IMR-90 (cell line): ENCODE data around the gene HPSE2. TPM values are rescaled to one million over a fixed set of nuclear protein-coding genes. Genes with fewer than 3 reads are reported as not detected.
A peak's percentile ranks its signal among the peaks of the same experiment; 100 is the strongest.

Experiments used
- ATAC-seq: fragments of 200-7000 bp; cut with Tn5 transposase; 2 replicates; pipeline ENCODE4 v1.9.1; 2020; ENCODE audit warnings: low read depth, mild to moderate bottlenecking, moderate library complexity
- BruUV-seq: library from RNA; stranded (reverse); fragments of 400-500 nt; replicated peaks from 2 replicates; lab custom pipeline; 2021; lab: Mats Ljungman, UMichigan
- CTCF ChIA-PET: fragments of 300-600 bp; formaldehyde crosslinking; extraction: SDS; loops from one replicate; lab custom pipeline; 2021; ENCODE audit warnings: antibody characterized with exemption; lab: Yijun Ruan, JAX
- POLR2A ChIA-PET: fragments of 300-600 bp; sonication (Branson Sonifier 250); formaldehyde crosslinking; loops from one replicate; lab custom pipeline; 2022; ENCODE audit warnings: antibody characterized with exemption; ENCODE audit not compliant: unreplicated experiment; lab: Charles Lee
- DNase-seq: peaks from one replicate; pipeline ENCODE4 v3.0.0; 2013
- H2AFZ ChIP-seq: replicated peaks from 2 replicates; pipeline ENCODE3; 2013; ENCODE audit warnings: low read length, mild to moderate bottlenecking; ENCODE audit not compliant: poor library complexity
- H2AK5ac ChIP-seq: 2 replicates; pipeline ENCODE4 v1.6.1; 2013; ENCODE audit warnings: low read depth, low read length, inconsistent platforms
- H2AK9ac ChIP-seq: replicated peaks from 2 replicates; pipeline ENCODE3; 2013; ENCODE audit warnings: mild to moderate bottlenecking, low read depth, low read length, moderate library complexity; ENCODE audit not compliant: poor library complexity
- H2BK120ac ChIP-seq: 2 replicates; pipeline ENCODE4 v1.6.1; 2013; ENCODE audit warnings: low read depth, low read length, inconsistent platforms
- H2BK15ac ChIP-seq: 3 replicates; pipeline ENCODE4 v1.6.1; 2013; ENCODE audit warnings: low read depth, low read length, inconsistent platforms
- H2BK20ac ChIP-seq: 2 replicates; pipeline ENCODE4 v1.6.1; 2013; ENCODE audit warnings: low read depth, mild to moderate bottlenecking, inconsistent platforms, low read length, moderate library complexity
- H2BK5ac ChIP-seq: 2 replicates; pipeline ENCODE4 v1.6.1; 2013; ENCODE audit warnings: mild to moderate bottlenecking, low read depth, low read length, inconsistent platforms; ENCODE audit not compliant: poor library complexity, severe bottlenecking
- H3K14ac ChIP-seq: replicated peaks from 2 replicates; pipeline ENCODE4 v1.6.1; 2013; ENCODE audit warnings: low read depth, low read length, inconsistent platforms
- H3K18ac ChIP-seq: 2 replicates; pipeline ENCODE4 v1.6.1; 2013; ENCODE audit warnings: low read depth, low read length, control low read depth
- H3K23ac ChIP-seq: 2 replicates; pipeline ENCODE4 v1.6.1; 2013; ENCODE audit warnings: low read depth, low read length, inconsistent platforms
- H3K27ac ChIP-seq: 2 replicates; pipeline ENCODE4 v1.5.1; 2013; ENCODE audit warnings: mild to moderate bottlenecking, control low read depth, low read length; ENCODE audit not compliant: insufficient read depth
- H3K27me3 ChIP-seq: 2 replicates; pipeline ENCODE4 v1.6.1; 2013; ENCODE audit warnings: low read length; ENCODE audit not compliant: control insufficient read depth, insufficient read depth
- H3K36me3 ChIP-seq: 2 replicates; pipeline ENCODE4 v1.6.1; 2013; ENCODE audit warnings: low read length, mixed read lengths; ENCODE audit not compliant: control insufficient read depth, insufficient read depth
- H3K4ac ChIP-seq: 2 replicates; pipeline ENCODE4 v1.6.1; 2013; ENCODE audit warnings: low read depth, low read length, inconsistent platforms
- H3K4me1 ChIP-seq: 2 replicates; pipeline ENCODE4 v1.6.1; 2013; ENCODE audit warnings: low read length, mixed read lengths; ENCODE audit not compliant: control insufficient read depth, insufficient read depth
- H3K4me2 ChIP-seq: 2 replicates; pipeline ENCODE4 v1.6.1; 2013; ENCODE audit warnings: low read depth, mild to moderate bottlenecking, control low read depth, low read length, moderate library complexity
- H3K4me3 ChIP-seq: 2 replicates; pipeline ENCODE4 v1.5.1; 2013; ENCODE audit warnings: low read depth, mild to moderate bottlenecking, control low read depth, low read length, moderate library complexity; ENCODE audit not compliant: insufficient read depth
- H3K56ac ChIP-seq: 2 replicates; pipeline ENCODE4 v1.6.1; 2013; ENCODE audit warnings: low read length, inconsistent platforms; ENCODE audit not compliant: insufficient read depth; ENCODE audit errors: extremely low read depth
- H3K79me1 ChIP-seq, 2 experiments: 2 replicates each; pipeline ENCODE4 v1.6.1; 2013; ENCODE audit warnings: low read length in 2 of 2, inconsistent platforms in 1 of 2, low read depth in 1 of 2
- H3K9ac ChIP-seq: 2 replicates; pipeline ENCODE4 v1.6.1; 2013; ENCODE audit warnings: low read depth, low read length, control low read depth
- H3K9me1 ChIP-seq: 2 replicates; pipeline ENCODE4 v1.6.1; 2013; ENCODE audit warnings: low read length, inconsistent platforms; ENCODE audit not compliant: insufficient read depth
- H3K9me3 ChIP-seq: 2 replicates; pipeline ENCODE4 v1.6.1; 2013; ENCODE audit warnings: low read length; ENCODE audit not compliant: control insufficient read depth, insufficient read depth
- H4K20me1 ChIP-seq: 2 replicates; pipeline ENCODE4 v1.6.1; 2013; ENCODE audit warnings: low read length, inconsistent platforms; ENCODE audit not compliant: insufficient read depth
- H4K5ac ChIP-seq: 2 replicates; pipeline ENCODE4 v1.6.1; 2013; ENCODE audit warnings: mild to moderate bottlenecking, low read depth, low read length, control low read depth
- H4K8ac ChIP-seq, 2 experiments: 2 replicates each; pipeline ENCODE4 v1.6.1; 2013; ENCODE audit warnings: low read depth in 2 of 2, low read length in 2 of 2, control low read depth in 1 of 2, inconsistent platforms in 1 of 2
- H4K91ac ChIP-seq: 2 replicates; pipeline ENCODE4 v1.6.1; 2013; ENCODE audit warnings: low read depth, low read length, inconsistent platforms; ENCODE audit not compliant: insufficient read depth
- BHLHE40 ChIP-seq: fragments of 150-350 bp; IDR thresholded peaks from 2 replicates; pipeline ENCODE4 v1.6.1; 2016; ENCODE audit warnings: mild to moderate bottlenecking, low read depth, low read length
- CEBPB ChIP-seq: IDR thresholded peaks from 2 replicates; pipeline ENCODE4 v1.6.1; 2012; ENCODE audit warnings: low read depth, low read length, improper control_type of control experiment
- CHD1 ChIP-seq: IDR thresholded peaks from 2 replicates; pipeline ENCODE4 v1.6.1; 2012; ENCODE audit warnings: low read depth, low read length, improper control_type of control experiment
- CTCF ChIP-seq: conservative IDR thresholded peaks from 2 replicates; pipeline ENCODE4 v1.5.1; 2012; ENCODE audit warnings: mild to moderate bottlenecking, low read depth, low read length, improper control_type of control experiment
- FOS ChIP-seq: fragments of 150-350 bp; IDR thresholded peaks from 2 replicates; pipeline ENCODE4 v1.6.1; 2016; ENCODE audit warnings: low read depth, low read length
- MAFK ChIP-seq: IDR thresholded peaks from 2 replicates; pipeline ENCODE4 v1.6.1; 2012; ENCODE audit warnings: low read depth, low read length, improper control_type of control experiment
- MAZ ChIP-seq: IDR thresholded peaks from 2 replicates; pipeline ENCODE4 v1.6.1; 2012; ENCODE audit warnings: low read depth, mild to moderate bottlenecking, low read length, improper control_type of control experiment, moderate library complexity, borderline replicate concordance
- MXI1 ChIP-seq: IDR thresholded peaks from 2 replicates; pipeline ENCODE4 v1.6.1; 2012; ENCODE audit warnings: low read depth, mild to moderate bottlenecking, low read length, moderate library complexity, borderline replicate concordance
- NFE2L2 ChIP-seq: fragments of 150-350 bp; IDR thresholded peaks from 2 replicates; pipeline ENCODE4 v1.6.1; 2016; ENCODE audit warnings: low read depth, mild to moderate bottlenecking, low read length
- POLR2A ChIP-seq: IDR thresholded peaks from 2 replicates; pipeline ENCODE4 v1.6.1; 2012; ENCODE audit warnings: mild to moderate bottlenecking, low read depth, low read length
- RAD21 ChIP-seq: IDR thresholded peaks from 2 replicates; pipeline ENCODE4 v1.6.1; 2012; ENCODE audit warnings: low read length, improper control_type of control experiment
- RFX5 ChIP-seq: IDR thresholded peaks from 2 replicates; pipeline ENCODE4 v1.8.0; 2012; ENCODE audit warnings: low read depth, mild to moderate bottlenecking, low read length, moderate library complexity
- SMC3 ChIP-seq: fragments of 150-350 bp; IDR thresholded peaks from 2 replicates; pipeline ENCODE4 v1.6.1; 2016; ENCODE audit warnings: low read depth, mild to moderate bottlenecking, antibody characterized with exemption, low read length, moderate library complexity
- WGBS, 2 experiments: methylation state at CpG; one replicate each; pipeline versions ENCODE4 v1.1.5 to v1.1.7; 2013; ENCODE audit warnings: missing lambda C conversion rate in 2 of 2; ENCODE audit not compliant: insufficient read length in 1 of 2; ENCODE audit errors: extremely low coverage in 2 of 2; 5-methylcytosine and 5-hydroxymethylcytosine counted together
- dilution Hi-C: fragments of 300-500 bp; cut with HindIII; formaldehyde crosslinking; loops from one replicate; pipeline ENCODE4 v1.14.3; 2018; ENCODE audit warnings: low sequenced_read_pairs; ENCODE audit not compliant: unreplicated experiment
- in situ Hi-C: fragments of 300-500 bp; cut with MboI; formaldehyde crosslinking; loops from 3 replicates; pipeline ENCODE4 v1.14.3; 2019; ENCODE audit warnings: low sequenced_read_pairs, inconsistent platforms, mixed read lengths
- intact Hi-C: fragments of 100-400 bp; cut with micrococcal nuclease; formaldehyde crosslinking; loops from 2 replicates; pipeline ENCODE4 v1.10.0; 2022
- polyA plus RNA-seq, 3 experiments: library from polyadenylated mRNA; depleted of rRNA; stranded (reverse); fragments of >200 nt; gene quantifications; 2 replicates each; pipeline ENCODE4 v1.2.3, GENCODE V29; 2012; ENCODE audit warnings: low replicate concordance in 1 of 3
- total RNA-seq: library from RNA; depleted of rRNA; stranded (reverse); fragments of >200 nt; gene quantifications from 2 replicates; pipeline ENCODE4 v1.2.3, GENCODE V29; 2012
- TF ChIP-seq, protein P1 (sequence below): fragments of 150-350 bp; IDR thresholded peaks from 2 replicates; pipeline ENCODE4 v1.6.1; 2016; ENCODE audit warnings: low read depth, mild to moderate bottlenecking, low read length, moderate library complexity, borderline replicate concordance
- TF ChIP-seq, protein P2 (sequence below): fragments of 150-350 bp; IDR thresholded peaks from 2 replicates; pipeline ENCODE4 v1.6.1; 2017; ENCODE audit warnings: mild to moderate bottlenecking, antibody characterized with exemption, low read length, low read depth

Gene HPSE2
- total and polyA plus RNA-seq, 2 of the 4 experiments (the other 2 are of a cell fraction), result not detected

DNA sequence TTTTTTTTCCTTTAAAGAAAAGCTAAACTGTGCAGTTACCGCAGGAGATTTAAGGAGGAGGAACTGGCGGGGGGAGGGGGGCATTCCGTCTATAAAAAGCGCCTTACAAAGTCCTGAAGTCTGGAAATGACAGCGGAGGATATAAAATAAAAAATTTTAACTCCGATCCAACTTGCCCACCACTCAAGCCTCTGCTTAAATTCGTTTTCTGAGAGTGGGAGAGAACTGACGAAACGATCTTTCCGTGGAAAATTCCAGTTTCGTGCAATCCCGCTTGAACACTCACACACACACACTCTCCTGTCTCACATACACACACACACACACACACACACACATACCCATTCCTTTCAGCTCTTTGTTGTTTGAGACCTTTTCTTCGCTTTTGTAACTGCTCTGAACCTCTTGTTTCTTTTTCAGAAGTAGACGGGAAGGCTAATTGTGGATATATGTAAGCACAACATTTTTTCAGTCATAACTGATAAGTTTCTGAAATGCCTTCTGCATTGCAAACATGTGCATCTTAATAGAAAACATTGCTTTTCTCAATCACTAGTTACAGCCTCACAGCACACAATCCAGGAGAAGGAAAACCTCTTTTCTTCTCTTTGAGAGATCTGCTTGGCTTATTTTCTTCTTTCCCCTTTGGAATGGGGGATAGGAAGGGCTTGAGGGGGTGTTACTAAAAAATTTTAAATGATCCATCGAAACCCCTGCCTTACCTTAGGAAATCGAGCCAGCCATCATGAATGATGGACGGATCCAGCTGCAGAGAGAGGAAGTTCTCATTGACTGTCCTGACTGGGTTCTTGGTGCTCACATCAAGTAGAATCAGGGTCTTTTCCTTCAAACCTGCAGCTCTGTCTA lies 628 bp downstream of the HPSE2 start:
- ChIA-PET CTCF (no interaction called here), POLR2A (no interaction called here)
- Histone ChIP-seq H4K8ac (no peak overlapping the region), H3K14ac (no peak overlapping the region), H2AFZ (peak overlapping the region; percentile 8), H3K27ac (no peak overlapping the region), H3K4me3 (peak overlapping the region; percentile 39), H3K4me1 (no peaks in the 10 kb centered on the region; the same call in 1 of the 2 replicates), H2BK5ac (no peak overlapping the region), H2BK20ac (no peak overlapping the region), H3K36me3 (no peaks in the 10 kb centered on the region), H2BK15ac (no peak overlapping the region), H4K5ac (no peak overlapping the region), H3K4ac (no peak overlapping the region), H3K9me3 (no peaks in the 10 kb centered on the region), H2AK9ac (no peak overlapping the region), H3K4me2 (peak overlapping the region; percentile 78), H3K27me3 (peaks cover 61% of the 10 kb centered on the region), H3K56ac (no peak overlapping the region), H2AK5ac (no peak overlapping the region), H3K79me1 (no peaks in the 10 kb centered on the region), H3K9me1 (no peaks in the 10 kb centered on the region), H3K23ac (no peak overlapping the region), H4K20me1 (no peaks in the 10 kb centered on the region), H4K91ac (no peak overlapping the region), H3K18ac (no peak overlapping the region), H2BK120ac (no peak overlapping the region), H3K9ac (no peak overlapping the region)
- intact Hi-C loops (no loop called here), dilution Hi-C loops (no loop called here), in situ Hi-C loops (no loop called here)
- DNase-seq (peak; percentile 0), ATAC-seq (no peak; the same call in none of the 2 replicates)
- WGBS, 2 experiments, result 0% methylated on average over 3 of the region's 17 CpGs; no CpG with 5 or more reads in 1 of the 2 experiments
- no TSS peak for BruUV-seq
- TF ChIP-seq MAZ (no peak), RAD21 (no peak), POLR2A (no peak), MAFK (no peak), CEBPB (no peak), MXI1 (no peak), NFE2L2 (no peak), SMC3 (no peak), CHD1 (no peak), FOS (no peak), RFX5 (no peak), CTCF (no peak), BHLHE40 (no peak)
- TF ChIP-seq, protein P1, sequence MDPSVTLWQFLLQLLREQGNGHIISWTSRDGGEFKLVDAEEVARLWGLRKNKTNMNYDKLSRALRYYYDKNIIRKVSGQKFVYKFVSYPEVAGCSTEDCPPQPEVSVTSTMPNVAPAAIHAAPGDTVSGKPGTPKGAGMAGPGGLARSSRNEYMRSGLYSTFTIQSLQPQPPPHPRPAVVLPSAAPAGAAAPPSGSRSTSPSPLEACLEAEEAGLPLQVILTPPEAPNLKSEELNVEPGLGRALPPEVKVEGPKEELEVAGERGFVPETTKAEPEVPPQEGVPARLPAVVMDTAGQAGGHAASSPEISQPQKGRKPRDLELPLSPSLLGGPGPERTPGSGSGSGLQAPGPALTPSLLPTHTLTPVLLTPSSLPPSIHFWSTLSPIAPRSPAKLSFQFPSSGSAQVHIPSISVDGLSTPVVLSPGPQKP, result no peak
- TF ChIP-seq, protein P2, sequence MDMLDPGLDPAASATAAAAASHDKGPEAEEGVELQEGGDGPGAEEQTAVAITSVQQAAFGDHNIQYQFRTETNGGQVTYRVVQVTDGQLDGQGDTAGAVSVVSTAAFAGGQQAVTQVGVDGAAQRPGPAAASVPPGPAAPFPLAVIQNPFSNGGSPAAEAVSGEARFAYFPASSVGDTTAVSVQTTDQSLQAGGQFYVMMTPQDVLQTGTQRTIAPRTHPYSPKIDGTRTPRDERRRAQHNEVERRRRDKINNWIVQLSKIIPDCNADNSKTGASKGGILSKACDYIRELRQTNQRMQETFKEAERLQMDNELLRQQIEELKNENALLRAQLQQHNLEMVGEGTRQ, result no peak
